AG10803 (cell line): Measurements from ENCODE around the gene KLHL36.

Experiments
- DNase-seq: peaks from one replicate; pipeline ENCODE4 v3.0.0; 2010; ENCODE audit warnings: low read depth
- H3K4me3 ChIP-seq: 2 replicates; pipeline ENCODE4 v1.5.1; 2011; ENCODE audit warnings: mild to moderate bottlenecking, low read length, control low read depth
- CTCF ChIP-seq: conservative IDR thresholded peaks from 2 replicates; pipeline ENCODE4 v1.5.1; 2011; ENCODE audit warnings: mild to moderate bottlenecking, low read length, control low read depth, inconsistent platforms

Gene KLHL36

GRCh38 chr16:84649511-84649861, 1.2 kb downstream of the KLHL36 start:
- no peak for TF ChIP-seq CTCF
- H3K4me3 ChIP-seq, result peak overlapping the region; percentile 72
- no peak for DNase-seq

- no peak for TF ChIP-seq CTCF
- peak overlapping the region; percentile 17 for H3K4me3 ChIP-seq
- peak; percentile 81 for DNase-seq
These were observed 2.0 kb downstream of the KLHL36 start for GRCh38 chr16:84650062-84650991.

GRCh38 chr16:84652566-84652965, 4.3 kb downstream of the KLHL36 start:
- no peak for DNase-seq
- TF ChIP-seq CTCF, result no peak
- no peak overlapping the region for H3K4me3 ChIP-seq

GRCh38 chr16:84654238-84654637, 5.9 kb downstream of the KLHL36 start:
- TF ChIP-seq CTCF, result no peak
- no peak for DNase-seq
- H3K4me3 ChIP-seq, result no peak overlapping the region

- peak; percentile 69 for DNase-seq
- no peak overlapping the region for H3K4me3 ChIP-seq
- TF ChIP-seq CTCF, result no peak
These were observed 6.7 kb downstream of the KLHL36 start for GRCh38 chr16:84654998-84655397.

- H3K4me3 ChIP-seq, result no peak overlapping the region
- TF ChIP-seq CTCF, result no peak
- DNase-seq, result no peak
These were observed 8.3 kb downstream of the KLHL36 start for GRCh38 chr16:84656649-84657048.

GRCh38 chr16:84657229-84657837, 9.0 kb downstream of the KLHL36 start:
- H3K4me3 ChIP-seq, result no peak overlapping the region
- no peak for DNase-seq
- no peak for TF ChIP-seq CTCF
